CD1c-positive myeloid dendritic cell (primary cell): ENCODE results near the gene SETD1B.
A peak's percentile ranks its signal among the peaks of the same experiment; 100 is the strongest.
"Not testable (repeated sequence)": the region's sequence is repeated elsewhere in the genome, so short reads cannot be mapped to it uniquely, and the experiment has no call there.

Experiments used
- DNase-seq: peaks from one replicate; pipeline ENCODE4 v3.0.0-alpha.2; 2016; ENCODE audit errors: extremely low spot score

SETD1B gene

GRCh38 chr12:121780429-121780828 lies 23.4 kb upstream of the SETD1B start:
- no peak for DNase-seq

- peak; percentile 61 for DNase-seq
Measured at GRCh38 chr12:121781484-121781997, 22.3 kb upstream of the SETD1B start.

GRCh38 chr12:121781998-121782979 lies 21.5 kb upstream of the SETD1B start:
- DNase-seq, result peak; percentile 69

- no peak for DNase-seq
Measured at GRCh38 chr12:121783766-121784165, 20.0 kb upstream of the SETD1B start.

- DNase-seq, result peak; percentile 85
Measured at GRCh38 chr12:121784460-121784859, 19.3 kb upstream of the SETD1B start.

GRCh38 chr12:121786440-121786825 lies 17.4 kb upstream of the SETD1B start:
- peak; percentile 67 for DNase-seq

GRCh38 chr12:121787063-121788025 lies 16.5 kb upstream of the SETD1B start:
- DNase-seq, result peak; percentile 18

- peak; percentile 71 for DNase-seq
Measured at GRCh38 chr12:121788176-121788818, 15.5 kb upstream of the SETD1B start.

- DNase-seq, result peak; percentile 84
Measured at GRCh38 chr12:121789233-121789781, 14.5 kb upstream of the SETD1B start.

GRCh38 chr12:121789800-121790728 lies 13.7 kb upstream of the SETD1B start:
- DNase-seq, result peak; percentile 96

GRCh38 chr12:121790785-121791184 lies 13.0 kb upstream of the SETD1B start:
- not testable (repeated sequence) for DNase-seq

- no peak for DNase-seq
Measured at GRCh38 chr12:121791671-121792551, 11.9 kb upstream of the SETD1B start.

GRCh38 chr12:121792607-121793439 lies 11.0 kb upstream of the SETD1B start:
- peak; percentile 44 for DNase-seq

- DNase-seq, result peak; percentile 72
Measured at GRCh38 chr12:121793440-121793837, 10.4 kb upstream of the SETD1B start, which contains the start of gene RHOF. Gene RHOF, minus strand, starts transcription at chr12:121793688. Its CDS starts 55 bp downstream, at chr12:121793633.

- DNase-seq, result peak; percentile 97
Measured at GRCh38 chr12:121793838-121794533, 9.8 kb upstream of the SETD1B start.

GRCh38 chr12:121794534-121795033 lies 9.2 kb upstream of the SETD1B start:
- DNase-seq, result no peak
